SU-DHL-6 (cell line): Measurements from ENCODE around the gene SRGAP1.

Source experiments
- H2AFZ ChIP-seq: fragments of 200-600 bp; sonication (generic); 2 replicates; pipeline ENCODE4 v1.6.1; 2014; ENCODE audit warnings: low read depth, mild to moderate bottlenecking, moderate library complexity, mixed read lengths, antibody characterized with exemption, low read length; ENCODE audit not compliant: severe bottlenecking
- H3F3A ChIP-seq: fragments of 200-600 bp; shearing (Covaris generic); 2 replicates; pipeline ENCODE4 v1.6.0; 2016; ENCODE audit warnings: antibody characterized with exemption, mild to moderate bottlenecking; ENCODE audit not compliant: insufficient read depth
- H3K27ac ChIP-seq: fragments of 200-600 bp; sonication (generic); 2 replicates; pipeline ENCODE4 v1.5.1; 2016; ENCODE audit warnings: low read depth, mild to moderate bottlenecking, low read length, moderate library complexity, mixed read lengths
- H3K27me3 ChIP-seq: fragments of 200-600 bp; sonication (generic), shearing (Covaris generic); 2 replicates; pipeline ENCODE4 v1.6.0; 2014; ENCODE audit warnings: mild to moderate bottlenecking, low read length
- H3K36me3 ChIP-seq: fragments of 200-600 bp; sonication (generic); 2 replicates; pipeline ENCODE4 v1.6.1; 2014; ENCODE audit warnings: mild to moderate bottlenecking, low read length, mixed read lengths
- H3K4me2 ChIP-seq: fragments of 300-600, 200-600 bp; shearing (Covaris generic), sonication (generic); 2 replicates; pipeline ENCODE4 v1.6.0; 2014; ENCODE audit warnings: low read length, low read depth, mild to moderate bottlenecking; ENCODE audit not compliant: poor library complexity, severe bottlenecking
- H3K4me3 ChIP-seq: fragments of 200-600 bp; sonication (generic); 2 replicates; pipeline ENCODE4 v1.5.1; 2014; ENCODE audit warnings: antibody characterized with exemption, low read length, mild to moderate bottlenecking, mixed read lengths; ENCODE audit not compliant: insufficient read depth, poor library complexity, severe bottlenecking
- H3K79me2 ChIP-seq: fragments of 200-600 bp; sonication (generic); 2 replicates; pipeline ENCODE4 v1.6.1; 2014; ENCODE audit warnings: mild to moderate bottlenecking, low read length, moderate library complexity; ENCODE audit not compliant: insufficient read depth
- H3K9ac ChIP-seq: fragments of 200-600 bp; sonication (generic); 2 replicates; pipeline ENCODE4 v1.7.0; 2014; ENCODE audit warnings: mild to moderate bottlenecking, low read length
- H3K9me2 ChIP-seq: fragments of 200-600 bp; sonication (generic); replicated peaks from 2 replicates; pipeline ENCODE4 v1.6.1; 2014; ENCODE audit warnings: low read length; ENCODE audit not compliant: insufficient read depth
- H3K9me3 ChIP-seq: fragments of 200-600 bp; sonication (generic); 2 replicates; pipeline ENCODE4 v1.6.1; 2014; ENCODE audit warnings: low read length, mixed read lengths; ENCODE audit not compliant: insufficient read depth
- H4K20me1 ChIP-seq: fragments of 200-600 bp; sonication (generic); 2 replicates; pipeline ENCODE4 v1.6.1; 2014; ENCODE audit warnings: low read depth, mild to moderate bottlenecking, antibody characterized with exemption, low read length, moderate library complexity, mixed read lengths
- EZH2phosphoT487 ChIP-seq: fragments of 200-600 bp; sonication (generic), shearing (Covaris generic); conservative IDR thresholded peaks from 2 replicates; pipeline ENCODE4 v1.6.1; 2018; ENCODE audit warnings: mild to moderate bottlenecking, antibody characterized with exemption, low read length, moderate library complexity, mixed read lengths
- TF ChIP-seq, protein P1 (sequence below): fragments of 200-600 bp; sonication (generic); IDR thresholded peaks from one replicate; pipeline ENCODE4 v1.5.1; 2017; ENCODE audit warnings: antibody characterized with exemption, mild to moderate bottlenecking, low read length, moderate library complexity; ENCODE audit not compliant: insufficient read depth, poor library complexity, severe bottlenecking

The SRGAP1 gene

DNA sequence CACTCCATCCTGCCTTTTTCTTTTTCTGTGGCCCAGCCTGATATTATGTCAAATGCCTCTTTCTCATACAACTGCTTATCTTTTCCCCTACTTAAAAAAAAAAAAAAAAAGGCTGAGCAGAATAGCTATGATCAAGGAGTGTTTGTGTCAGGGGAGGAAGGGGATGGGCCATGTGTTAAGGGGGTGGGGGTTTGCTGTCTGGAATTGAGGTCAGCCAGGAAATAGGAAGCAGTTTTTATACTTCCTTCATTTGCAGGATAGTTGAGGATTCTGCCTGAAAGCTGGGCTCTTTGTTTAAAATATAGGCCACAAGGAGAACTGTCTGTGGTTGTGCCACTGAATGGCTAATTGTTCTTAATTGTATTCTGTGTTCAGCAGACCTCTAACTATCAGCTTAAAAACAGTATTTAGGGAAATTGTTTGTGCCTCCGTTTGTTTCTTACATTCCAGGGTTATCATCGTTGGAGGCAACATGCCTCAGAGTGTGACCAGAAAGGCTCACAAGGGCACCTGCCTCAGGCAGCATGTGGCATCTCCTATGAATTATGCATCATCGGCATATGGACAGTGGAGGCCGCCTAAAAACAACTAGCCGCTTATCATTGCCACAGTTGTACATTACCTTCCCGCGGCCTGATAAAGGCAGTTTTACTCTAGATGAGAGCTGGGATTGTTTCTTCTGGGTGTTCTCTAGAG, 96.0 kb downstream of the SRGAP1 start:
- no peaks in the 10 kb centered on the region for H3K9me2 ChIP-seq
- no peaks in the 10 kb centered on the region for H3F3A ChIP-seq
- H2AFZ ChIP-seq = no peak overlapping the region
- H4K20me1 ChIP-seq = no peaks in the 10 kb centered on the region
- H3K9ac ChIP-seq = no peak overlapping the region
- H3K4me3 ChIP-seq = no peak overlapping the region
- H3K36me3 ChIP-seq = no peaks in the 10 kb centered on the region
- H3K9me3 ChIP-seq = no peaks in the 10 kb centered on the region
- no peaks in the 10 kb centered on the region for H3K79me2 ChIP-seq
- no peaks in the 10 kb centered on the region for H3K27me3 ChIP-seq
- TF ChIP-seq, protein P1, sequence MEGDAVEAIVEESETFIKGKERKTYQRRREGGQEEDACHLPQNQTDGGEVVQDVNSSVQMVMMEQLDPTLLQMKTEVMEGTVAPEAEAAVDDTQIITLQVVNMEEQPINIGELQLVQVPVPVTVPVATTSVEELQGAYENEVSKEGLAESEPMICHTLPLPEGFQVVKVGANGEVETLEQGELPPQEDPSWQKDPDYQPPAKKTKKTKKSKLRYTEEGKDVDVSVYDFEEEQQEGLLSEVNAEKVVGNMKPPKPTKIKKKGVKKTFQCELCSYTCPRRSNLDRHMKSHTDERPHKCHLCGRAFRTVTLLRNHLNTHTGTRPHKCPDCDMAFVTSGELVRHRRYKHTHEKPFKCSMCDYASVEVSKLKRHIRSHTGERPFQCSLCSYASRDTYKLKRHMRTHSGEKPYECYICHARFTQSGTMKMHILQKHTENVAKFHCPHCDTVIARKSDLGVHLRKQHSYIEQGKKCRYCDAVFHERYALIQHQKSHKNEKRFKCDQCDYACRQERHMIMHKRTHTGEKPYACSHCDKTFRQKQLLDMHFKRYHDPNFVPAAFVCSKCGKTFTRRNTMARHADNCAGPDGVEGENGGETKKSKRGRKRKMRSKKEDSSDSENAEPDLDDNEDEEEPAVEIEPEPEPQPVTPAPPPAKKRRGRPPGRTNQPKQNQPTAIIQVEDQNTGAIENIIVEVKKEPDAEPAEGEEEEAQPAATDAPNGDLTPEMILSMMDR = no peak
- no peak for TF ChIP-seq EZH2phosphoT487
- H3K27ac ChIP-seq = no peak overlapping the region
- H3K4me2 ChIP-seq = no peak overlapping the region

DNA sequence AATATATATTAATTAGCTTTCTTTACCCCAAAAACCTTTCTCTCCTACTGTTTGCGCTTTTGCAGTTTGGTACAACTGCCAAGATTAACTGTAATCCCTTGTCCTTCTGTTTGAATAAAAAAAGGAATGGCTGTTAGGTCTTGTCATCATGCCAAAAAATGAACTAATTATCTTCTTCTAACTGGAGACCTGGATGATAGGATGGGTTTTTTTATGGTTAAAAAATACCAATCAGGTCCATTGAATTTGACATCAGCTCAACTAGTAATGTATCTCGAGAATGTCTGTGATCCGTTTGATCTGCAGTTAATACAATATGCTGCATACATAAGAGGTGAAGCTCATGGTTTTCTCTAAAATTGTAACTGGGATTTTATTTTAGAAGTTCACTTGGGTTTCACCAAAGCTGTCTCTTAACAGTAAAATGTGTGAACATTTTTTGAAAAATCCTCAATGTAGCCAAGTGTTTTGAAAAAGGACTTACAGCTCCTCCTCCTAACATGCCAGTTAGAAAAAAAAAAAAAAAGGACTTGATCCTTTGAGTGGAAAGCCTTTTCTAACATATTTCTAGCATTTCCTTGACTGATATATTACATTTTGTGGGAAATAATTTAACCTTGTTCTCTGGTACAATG, 96.8 kb downstream of the SRGAP1 start:
- no peak overlapping the region for H2AFZ ChIP-seq
- no peak overlapping the region for H3K4me2 ChIP-seq
- H3K9me2 ChIP-seq = no peaks in the 10 kb centered on the region
- H3K36me3 ChIP-seq = no peaks in the 10 kb centered on the region
- no peaks in the 10 kb centered on the region for H3K9me3 ChIP-seq
- H3K79me2 ChIP-seq = no peaks in the 10 kb centered on the region
- H3K27ac ChIP-seq = no peak overlapping the region
- H3F3A ChIP-seq = no peaks in the 10 kb centered on the region
- no peak overlapping the region for H3K4me3 ChIP-seq
- H3K9ac ChIP-seq = no peak overlapping the region
- TF ChIP-seq, protein P1 = no peak
- no peak for TF ChIP-seq EZH2phosphoT487
- no peaks in the 10 kb centered on the region for H3K27me3 ChIP-seq
- no peaks in the 10 kb centered on the region for H4K20me1 ChIP-seq

DNA sequence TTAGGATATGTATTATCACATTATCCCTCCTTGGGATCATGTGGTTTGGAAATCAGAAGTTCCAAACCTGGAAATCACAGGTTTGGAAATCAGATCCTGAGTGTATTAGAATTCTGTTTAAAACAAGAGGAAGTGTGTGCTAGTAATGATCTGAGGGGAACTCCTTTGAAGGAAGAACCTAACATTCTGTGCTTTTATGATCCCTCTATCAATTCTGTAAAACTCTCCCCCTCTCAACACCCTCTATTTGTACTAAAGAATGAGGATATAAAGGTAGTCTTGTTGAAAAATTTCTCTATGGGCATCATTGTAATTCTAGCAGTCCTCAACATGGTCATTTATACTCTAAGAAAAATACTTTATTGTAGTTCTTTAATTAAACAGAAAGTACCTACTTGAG, 97.4 kb downstream of the SRGAP1 start:
- H3K4me2 ChIP-seq = no peak overlapping the region
- no peaks in the 10 kb centered on the region for H3K9me2 ChIP-seq
- no peaks in the 10 kb centered on the region for H3F3A ChIP-seq
- H3K27me3 ChIP-seq = no peaks in the 10 kb centered on the region
- H3K36me3 ChIP-seq = no peaks in the 10 kb centered on the region
- H4K20me1 ChIP-seq = no peaks in the 10 kb centered on the region
- no peak overlapping the region for H3K27ac ChIP-seq
- no peaks in the 10 kb centered on the region for H3K79me2 ChIP-seq
- H3K4me3 ChIP-seq = no peak overlapping the region
- H2AFZ ChIP-seq = no peak overlapping the region
- no peaks in the 10 kb centered on the region for H3K9me3 ChIP-seq
- H3K9ac ChIP-seq = no peak overlapping the region
- TF ChIP-seq, protein P1 = no peak
- TF ChIP-seq EZH2phosphoT487 = no peak
